Neural progenitor cell (in vitro differentiated cells): ENCODE data around the gene VIPR1.

ENCODE experiments used
- EZH2 ChIP-seq: fragments of 200-600 bp; sonication (generic); IDR thresholded peaks from 2 replicates; pipeline ENCODE4 v1.6.1; 2017; ENCODE audit warnings: antibody characterized with exemption, mild to moderate bottlenecking, moderate library complexity
- TF ChIP-seq, protein P1 (sequence below): fragments of 200-600 bp; sonication (generic); IDR thresholded peaks from 2 replicates; pipeline ENCODE4 v1.5.1; 2017; ENCODE audit warnings: antibody characterized with exemption, mild to moderate bottlenecking

GRCh38 chr3:42488687-42489086 is 13.8 kb upstream of the VIPR1 start:
- TF ChIP-seq, protein P1, sequence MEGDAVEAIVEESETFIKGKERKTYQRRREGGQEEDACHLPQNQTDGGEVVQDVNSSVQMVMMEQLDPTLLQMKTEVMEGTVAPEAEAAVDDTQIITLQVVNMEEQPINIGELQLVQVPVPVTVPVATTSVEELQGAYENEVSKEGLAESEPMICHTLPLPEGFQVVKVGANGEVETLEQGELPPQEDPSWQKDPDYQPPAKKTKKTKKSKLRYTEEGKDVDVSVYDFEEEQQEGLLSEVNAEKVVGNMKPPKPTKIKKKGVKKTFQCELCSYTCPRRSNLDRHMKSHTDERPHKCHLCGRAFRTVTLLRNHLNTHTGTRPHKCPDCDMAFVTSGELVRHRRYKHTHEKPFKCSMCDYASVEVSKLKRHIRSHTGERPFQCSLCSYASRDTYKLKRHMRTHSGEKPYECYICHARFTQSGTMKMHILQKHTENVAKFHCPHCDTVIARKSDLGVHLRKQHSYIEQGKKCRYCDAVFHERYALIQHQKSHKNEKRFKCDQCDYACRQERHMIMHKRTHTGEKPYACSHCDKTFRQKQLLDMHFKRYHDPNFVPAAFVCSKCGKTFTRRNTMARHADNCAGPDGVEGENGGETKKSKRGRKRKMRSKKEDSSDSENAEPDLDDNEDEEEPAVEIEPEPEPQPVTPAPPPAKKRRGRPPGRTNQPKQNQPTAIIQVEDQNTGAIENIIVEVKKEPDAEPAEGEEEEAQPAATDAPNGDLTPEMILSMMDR: no peak
- no peak for TF ChIP-seq EZH2
